Coronary artery (tissue), 2 donors: ENCODE results near the gene ADISSP.

Source experiments
- DNase-seq: peaks from one replicate; pipeline ENCODE4 v3.0.0-alpha.2; 2017; ENCODE audit warnings: low spot score
- H3K27ac ChIP-seq, 2 donors: fragments of 200-600 bp; sonication (generic); one replicate each; pipeline ENCODE4 v1.5.1; 2016 to 2019
- H3K4me3 ChIP-seq: fragments of 200-600 bp; sonication (generic); 2 replicates; pipeline ENCODE4 v1.5.1; 2016; ENCODE audit warnings: mild to moderate bottlenecking, moderate library complexity
- TF ChIP-seq, protein P1 (sequence below): fragments of 200-600 bp; sonication (generic); IDR thresholded peaks from one replicate; pipeline ENCODE4 v1.5.1; 2019; ENCODE audit warnings: antibody characterized with exemption

The ADISSP gene

DNA sequence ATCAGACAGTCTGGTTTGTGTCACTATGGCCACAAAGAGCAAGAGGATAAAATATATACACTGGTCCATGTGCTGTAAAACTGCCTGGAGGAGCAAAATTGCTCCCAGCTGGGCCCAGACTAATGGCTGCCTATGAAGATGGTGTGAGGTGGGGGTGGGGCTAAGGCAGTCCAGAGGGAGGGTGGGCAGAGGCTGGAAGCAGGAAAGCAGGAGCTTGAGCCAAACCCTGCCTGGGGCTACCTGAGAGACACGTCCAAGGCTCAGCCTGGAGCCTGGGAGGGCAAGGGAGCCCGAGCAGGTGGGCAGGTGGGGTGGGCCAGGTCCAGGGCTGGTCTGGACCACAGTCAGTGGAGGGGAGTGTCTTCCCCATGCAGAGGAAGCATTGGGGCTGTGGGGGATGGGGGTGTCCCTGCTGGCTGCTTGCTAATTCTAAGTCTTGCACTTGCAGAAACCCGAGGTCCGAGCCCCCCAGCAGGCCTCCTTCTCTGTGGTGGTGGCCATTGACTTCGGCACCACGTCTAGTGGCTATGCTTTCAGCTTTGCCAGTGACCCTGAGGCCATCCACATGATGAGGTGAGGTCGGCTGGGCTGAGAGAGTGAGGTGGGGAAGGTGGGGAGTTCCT, 25.6 kb downstream of the ADISSP start:
- no peak overlapping the region for H3K27ac ChIP-seq
- TF ChIP-seq, protein P1, sequence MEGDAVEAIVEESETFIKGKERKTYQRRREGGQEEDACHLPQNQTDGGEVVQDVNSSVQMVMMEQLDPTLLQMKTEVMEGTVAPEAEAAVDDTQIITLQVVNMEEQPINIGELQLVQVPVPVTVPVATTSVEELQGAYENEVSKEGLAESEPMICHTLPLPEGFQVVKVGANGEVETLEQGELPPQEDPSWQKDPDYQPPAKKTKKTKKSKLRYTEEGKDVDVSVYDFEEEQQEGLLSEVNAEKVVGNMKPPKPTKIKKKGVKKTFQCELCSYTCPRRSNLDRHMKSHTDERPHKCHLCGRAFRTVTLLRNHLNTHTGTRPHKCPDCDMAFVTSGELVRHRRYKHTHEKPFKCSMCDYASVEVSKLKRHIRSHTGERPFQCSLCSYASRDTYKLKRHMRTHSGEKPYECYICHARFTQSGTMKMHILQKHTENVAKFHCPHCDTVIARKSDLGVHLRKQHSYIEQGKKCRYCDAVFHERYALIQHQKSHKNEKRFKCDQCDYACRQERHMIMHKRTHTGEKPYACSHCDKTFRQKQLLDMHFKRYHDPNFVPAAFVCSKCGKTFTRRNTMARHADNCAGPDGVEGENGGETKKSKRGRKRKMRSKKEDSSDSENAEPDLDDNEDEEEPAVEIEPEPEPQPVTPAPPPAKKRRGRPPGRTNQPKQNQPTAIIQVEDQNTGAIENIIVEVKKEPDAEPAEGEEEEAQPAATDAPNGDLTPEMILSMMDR = no peak
- no peak overlapping the region for H3K4me3 ChIP-seq
- no peak for DNase-seq

DNA sequence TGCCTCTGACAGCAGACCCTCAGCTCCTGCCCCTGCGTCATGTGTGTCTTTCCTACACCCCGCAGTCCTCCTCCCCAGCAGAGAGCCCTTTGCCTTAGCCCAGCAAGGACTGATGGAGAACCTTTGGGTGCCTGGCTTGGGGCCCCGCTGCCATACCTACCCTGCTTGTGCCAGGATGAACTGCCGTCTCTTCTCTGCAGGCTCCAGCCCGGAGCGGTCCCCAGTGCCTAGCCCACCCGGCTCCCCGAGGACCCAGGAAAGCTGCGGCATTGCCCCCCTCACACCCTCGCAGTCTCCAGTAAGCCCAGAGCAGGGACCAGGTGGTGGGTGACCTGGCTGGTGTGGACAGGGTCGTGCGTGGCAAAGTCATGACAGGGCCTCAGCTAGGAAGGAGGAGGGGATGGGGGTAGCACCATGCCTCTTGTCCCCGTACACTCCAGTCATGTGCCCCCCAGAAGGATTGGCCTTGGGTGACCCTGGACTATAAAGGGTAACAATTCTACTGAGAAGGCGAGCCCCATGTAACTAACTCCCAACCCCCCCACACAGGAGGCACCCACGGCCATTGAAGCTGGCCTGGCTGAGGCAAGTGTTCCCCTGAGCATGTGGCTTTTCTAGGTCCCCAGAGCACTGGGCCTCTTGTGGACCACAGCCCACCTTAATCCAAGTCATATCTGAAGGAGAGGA, 26.8 kb downstream of the ADISSP start:
- TF ChIP-seq, protein P1 = no peak
- peak overlapping the region in 1 of 2 donors; percentile 70 for H3K27ac ChIP-seq

DNA sequence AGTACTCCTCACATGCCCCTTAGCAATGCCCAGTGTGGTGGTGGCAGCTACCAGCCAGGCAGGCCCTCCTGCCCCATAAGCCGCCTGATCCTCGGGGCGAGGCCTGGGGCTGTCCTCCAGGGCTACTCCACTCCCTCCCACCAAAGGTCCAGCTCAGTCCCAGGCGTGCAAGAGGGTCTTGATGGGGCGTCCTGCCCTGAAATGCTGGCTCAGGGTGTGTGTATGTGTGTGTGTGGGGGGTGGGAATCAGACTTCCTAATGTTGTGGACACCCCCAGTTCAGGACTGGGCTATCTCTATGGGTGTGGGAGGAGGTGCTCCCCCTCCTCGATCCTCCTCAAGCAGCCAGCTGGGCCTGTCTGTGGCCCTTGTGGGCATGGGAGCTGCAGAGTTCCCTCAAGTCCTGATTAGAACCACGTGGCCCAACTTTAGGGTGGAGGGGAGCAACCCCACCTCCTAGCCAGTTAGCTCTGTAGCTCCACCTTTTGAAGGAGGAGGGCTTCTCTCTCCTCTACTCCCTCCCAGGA, 27.6 kb downstream of the ADISSP start:
- Histone ChIP-seq H3K4me3 (no peak overlapping the region), H3K27ac (peak overlapping the region in 1 of 2 donors; percentile 70)
- TF ChIP-seq, protein P1 = no peak
- no peak for DNase-seq

More for the DNA sequence above, 26.8 kb downstream of the ADISSP start:
- no peak overlapping the region for H3K4me3 ChIP-seq
- DNase-seq = no peak

DNA sequence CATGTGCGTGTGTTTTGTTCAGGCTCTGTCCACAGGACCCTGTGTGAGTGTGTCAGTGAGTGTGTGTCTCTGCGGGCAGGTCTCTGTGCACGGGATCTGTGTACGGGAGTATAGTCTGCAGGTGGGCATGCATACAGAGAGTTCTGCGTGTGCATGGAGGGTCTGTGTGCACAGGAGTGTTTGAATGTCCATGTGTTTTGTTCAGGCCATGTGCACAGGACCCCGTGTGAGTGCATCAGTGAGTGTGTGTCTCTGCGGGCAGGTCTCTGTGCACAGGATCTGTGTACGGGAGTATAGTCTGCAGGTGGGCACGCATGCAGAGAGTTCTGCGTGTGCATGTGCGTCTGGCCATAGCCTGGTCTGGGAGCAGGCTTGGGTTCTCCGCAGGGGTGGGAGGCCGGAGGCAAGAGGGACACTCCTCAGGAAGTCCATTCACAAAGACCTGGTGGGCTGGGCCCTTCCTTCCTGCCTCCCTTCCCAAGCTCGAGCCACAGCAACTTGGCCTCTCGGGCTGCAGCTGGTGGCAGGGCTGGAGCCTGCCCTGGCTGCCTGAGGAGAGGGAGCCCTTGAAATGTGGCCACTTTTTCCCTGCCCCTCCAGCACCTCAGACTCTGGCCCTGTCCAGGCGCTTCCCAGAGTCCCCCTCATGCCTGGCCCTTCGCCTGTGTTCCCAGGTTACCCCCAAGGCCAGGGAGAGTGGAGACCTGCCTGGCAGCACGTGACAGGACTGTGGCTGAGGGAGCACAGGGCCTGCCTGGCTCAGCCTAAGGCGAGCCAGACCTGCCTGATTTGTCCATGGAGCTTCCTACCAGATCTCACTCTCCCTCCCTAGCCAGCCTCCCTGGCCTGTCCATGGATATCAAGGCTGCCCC, 28.3 kb downstream of the ADISSP start:
- TF ChIP-seq, protein P1 = no peak
- Histone ChIP-seq H3K4me3 (no peak overlapping the region), H3K27ac (peak overlapping the region in 1 of 2 donors; percentile 70)
- DNase-seq = no peak

DNA sequence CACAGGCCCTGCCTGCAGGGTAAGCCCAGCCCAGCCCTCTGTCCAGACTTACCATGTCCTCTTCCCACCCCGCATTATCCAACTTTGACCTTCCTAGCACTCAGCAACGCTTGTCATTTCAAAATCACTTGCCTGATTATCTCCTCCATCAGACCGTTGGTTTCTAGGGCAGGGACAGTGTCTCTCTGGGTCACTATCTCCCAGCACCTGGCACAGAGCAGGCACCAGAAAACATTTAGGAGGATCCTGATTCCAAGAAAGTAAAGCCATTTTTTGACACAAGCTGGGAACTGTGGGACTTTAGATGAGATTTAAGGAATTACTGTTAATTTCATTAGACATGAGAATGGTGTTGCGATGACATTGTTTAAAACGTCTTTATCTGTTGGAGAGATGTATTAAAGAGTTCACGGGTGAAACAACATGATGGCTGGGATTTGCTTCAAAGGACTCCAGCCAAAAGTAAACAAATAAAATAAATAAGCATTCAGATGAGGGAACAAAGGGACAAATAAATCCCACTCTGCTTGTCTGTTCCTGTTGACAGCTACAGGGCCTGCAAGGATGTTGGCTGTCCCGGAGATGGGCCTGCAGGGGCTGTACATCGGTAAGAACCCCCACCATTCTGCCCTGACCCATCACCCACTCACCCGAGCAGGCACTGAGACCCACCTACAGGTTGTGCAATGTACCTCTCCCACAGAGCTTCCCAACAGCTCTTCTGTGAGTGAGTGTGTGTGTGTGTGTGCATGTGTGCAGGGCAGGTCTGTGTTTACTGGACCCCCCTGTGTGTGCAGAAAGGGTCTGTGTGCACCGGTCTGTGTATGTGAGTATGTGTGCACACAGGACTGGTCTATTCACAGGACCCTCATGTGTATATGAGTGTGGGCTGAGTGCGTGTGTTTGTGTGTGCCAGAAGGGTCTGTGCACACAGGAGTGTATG, 29.2 kb downstream of the ADISSP start:
- DNase-seq = no peak
- no peak overlapping the region for H3K27ac ChIP-seq
- no peak overlapping the region for H3K4me3 ChIP-seq
- TF ChIP-seq, protein P1 = no peak

DNA sequence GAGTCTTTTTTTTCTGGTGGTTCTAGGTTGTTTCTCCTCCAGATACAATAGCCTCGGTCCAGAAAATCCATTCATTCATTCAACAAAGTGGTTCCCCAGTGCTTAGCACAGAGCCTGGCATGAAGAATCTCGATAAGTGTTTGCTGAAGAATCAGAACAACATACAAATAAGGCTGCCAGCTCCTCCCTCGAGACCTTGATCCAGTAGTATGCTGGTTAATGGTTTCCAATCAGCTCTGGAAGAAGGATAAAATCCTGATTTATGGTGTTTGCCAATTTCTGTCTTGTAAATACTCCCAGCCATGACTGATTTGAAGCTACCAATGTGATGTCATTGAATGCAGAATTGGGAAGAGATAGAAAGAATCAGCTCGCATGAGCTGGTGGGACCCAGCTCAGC, 31.8 kb downstream of the ADISSP start:
- DNase-seq = no peak
- TF ChIP-seq, protein P1 = no peak
- H3K4me3 ChIP-seq = no peak overlapping the region
- H3K27ac ChIP-seq = no peak overlapping the region
